ENCODE results near the gene MUL1. TPM values are rescaled to one million over a fixed set of nuclear protein-coding genes. Genes with fewer than 3 reads are reported as not detected.

Gene MUL1
- total RNA-seq, 1 donor from 2014 or later = 34.7 TPM

GRCh38 chr1:20487236-20487590 is 20.7 kb downstream of the MUL1 start:
- intact Hi-C loops (cut with DNase I) = no loop called here
- TF ChIP-seq CTCF (IDR thresholded peaks at IDR 0.05) = no peak
- no peaks in the 10 kb centered on the region for H3K27me3 ChIP-seq
- DNase-seq (ENCODE audit: low spot score in 2 of 2) = no peak
- H3K36me3 ChIP-seq = no peaks in the 10 kb centered on the region
- H3K9me3 ChIP-seq = no peaks in the 10 kb centered on the region
- H3K27ac ChIP-seq = no peak overlapping the region
- H3K4me3 ChIP-seq = peak overlapping the region in 1 of 2 donors; percentile 75
- peaks cover 8 to 15% of the 10 kb centered on the region in 2 donors for H3K4me1 ChIP-seq

GRCh38 chr1:20486457-20487235 is 21.3 kb downstream of the MUL1 start:
- intact Hi-C loops (cut with DNase I) = loop anchor here (1.0 kb wide), 1 partner anchor 22 kb away; the partner anchor contains the start of gene MUL1
- H3K4me1 ChIP-seq = peaks cover 8 to 15% of the 10 kb centered on the region in 2 donors

GRCh38 chr1:20485527-20486456 is 22.2 kb downstream of the MUL1 start, which contains the start of gene CAMK2N1:
Gene CAMK2N1 (minus strand): TSS chr1:20486210. CDS start chr1:20485379, 831 bp downstream.
- Histone ChIP-seq H3K4me1 (peaks cover 8 to 15% of the 10 kb centered on the region in 2 donors), H3K27ac (peak within 1 kb of the TSS; percentile 54 to 71)
- intact Hi-C loops (cut with DNase I) = loop anchor here (1.0 kb wide), 1 partner anchor 23 kb away; the partner anchor contains the start of gene MUL1

More at GRCh38 chr1:20486457-20487235, 21.3 kb downstream of the MUL1 start:
- Histone ChIP-seq H3K27me3 (no peaks in the 10 kb centered on the region), H3K9me3 (no peaks in the 10 kb centered on the region), H3K27ac (peak overlapping the region; percentile 54 to 71), H3K36me3 (no peaks in the 10 kb centered on the region), H3K4me3 (peak overlapping the region; percentile 70 to 75)
- no peak for TF ChIP-seq CTCF (IDR thresholded peaks at IDR 0.05)
- DNase-seq (ENCODE audit: low spot score in 2 of 2) = peak in 1 of 2 donors; percentile 75

GRCh38 chr1:20484519-20485462 is 23.2 kb downstream of the MUL1 start:
- Histone ChIP-seq H3K27ac (no peak overlapping the region), H3K27me3 (no peaks in the 10 kb centered on the region), H3K4me1 (peaks cover 8 to 15% of the 10 kb centered on the region in 2 donors), H3K4me3 (peak overlapping the region; percentile 70 to 75), H3K9me3 (no peaks in the 10 kb centered on the region), H3K36me3 (no peaks in the 10 kb centered on the region)
- intact Hi-C loops (cut with DNase I) = no loop called here
- no peak for TF ChIP-seq CTCF (IDR thresholded peaks at IDR 0.05)
- no peak for DNase-seq (ENCODE audit: low spot score in 2 of 2)

More at GRCh38 chr1:20485527-20486456, 22.2 kb downstream of the MUL1 start, which contains the start of gene CAMK2N1:
- H3K27me3 ChIP-seq = no peaks in the 10 kb centered on the region
- no peaks in the 10 kb centered on the region for H3K36me3 ChIP-seq
- peak within 1 kb of the TSS; percentile 70 to 75 for H3K4me3 ChIP-seq
- no peak for TF ChIP-seq CTCF (IDR thresholded peaks at IDR 0.05)
- DNase-seq (ENCODE audit: low spot score in 2 of 2) = peak in 1 of 2 donors; percentile 81
- no peaks in the 10 kb centered on the region for H3K9me3 ChIP-seq

All from ascending aorta (tissue), 2 donors.